H1 (cell line): ENCODE data around the gene MYO7B. TPM values are rescaled to one million over a fixed set of nuclear protein-coding genes. Genes with fewer than 3 reads are reported as not detected.

ENCODE experiments used
- POLR2AphosphoS5 ChIP-seq: IDR thresholded peaks from 2 replicates; pipeline ENCODE4 v1.6.1; 2011; ENCODE audit warnings: low read depth, low read length
- RBBP5 ChIP-seq: IDR thresholded peaks from 2 replicates; pipeline ENCODE4 v1.7.1; 2012; ENCODE audit warnings: low read depth, mild to moderate bottlenecking, inconsistent platforms, low read length, moderate library complexity, borderline replicate concordance
- SIX5 ChIP-seq: IDR thresholded peaks from 2 replicates; pipeline ENCODE4 v1.6.1; 2011; ENCODE audit warnings: mild to moderate bottlenecking, low read depth, low read length
- SUZ12 ChIP-seq: fragments of 200-600 bp; sonication (generic); IDR thresholded peaks from 2 replicates; pipeline ENCODE4 v1.6.1; 2012; ENCODE audit warnings: mild to moderate bottlenecking, inconsistent platforms, low read length, moderate library complexity, mixed read lengths
- YY1 ChIP-seq: IDR thresholded peaks from 2 replicates; pipeline ENCODE4 v1.6.1; 2011; ENCODE audit warnings: low read depth, mild to moderate bottlenecking, low read length
- polyA plus RNA-seq, 7 experiments: library from polyadenylated mRNA; depleted of rRNA in 3 of 7; stranded (reverse) in 5 of 7; unstranded in 2 of 7; fragments of >200 nt in 5 of 7; fragments of 200-250 nt in 2 of 7; gene quantifications; 1 replicate in 5 of 7; 2 replicates in 1 of 7; 4 replicates in 1 of 7; pipeline versions ENCODE4 v1.2.1 to v1.2.3, GENCODE V29; 2011 to 2013; ENCODE audit warnings: missing spikeins in 2 of 7, mixed read lengths in 2 of 7
- total RNA-seq: library from RNA; stranded (reverse); fragmentation: NEBNext Ultra II Directional; extraction: Animal tissue kit (Norgen Biotek cat#: 25700); gene quantifications from 2 replicates; pipeline ENCODE4 v1.2.1, GENCODE V29; 2021
- TF ChIP-seq, protein P1 (sequence below), 3 experiments: IDR thresholded peaks; 1 replicate in 2 of 3; 2 replicates in 1 of 3; pipeline versions ENCODE4 v1.5.1 to v1.6.1; 2011; ENCODE audit warnings: low read length in 3 of 3, mild to moderate bottlenecking in 3 of 3, inconsistent platforms in 2 of 3, low read depth in 1 of 3, moderate library complexity in 1 of 3; ENCODE audit not compliant: insufficient read depth in 1 of 3; ENCODE audit errors: control extremely low read depth in 1 of 3
- TF ChIP-seq, protein P2 (sequence below): fragments of 300-600 bp; sonication (generic); IDR thresholded peaks from 2 replicates; pipeline ENCODE4 v1.7.1; 2012; ENCODE audit warnings: low read length, moderate library complexity, mild to moderate bottlenecking, inconsistent platforms; ENCODE audit not compliant: insufficient replicate concordance

MYO7B gene
- total and polyA plus RNA-seq, 2 of the 8 experiments (the other 6 are each of a cell fraction or from before 2014, with no cell fraction given), result not detected

DNA sequence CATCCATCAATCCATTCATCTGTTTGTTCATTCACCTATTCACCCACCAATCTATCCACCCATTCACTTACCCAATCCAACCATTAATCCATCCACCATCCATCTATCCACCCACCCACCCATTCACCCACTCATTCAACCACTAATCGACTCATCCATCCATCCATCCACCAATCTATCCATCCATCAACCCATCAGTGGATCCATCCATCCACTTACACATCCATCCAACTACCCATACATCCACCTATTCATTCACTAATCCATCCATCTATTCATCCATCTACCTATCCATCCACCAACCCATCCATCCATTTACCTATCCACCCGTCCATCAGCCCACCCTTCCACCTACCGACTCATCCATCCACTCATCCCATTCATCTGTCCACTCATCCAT, 11.3 kb downstream of the MYO7B start (continued):
- TF ChIP-seq, protein P1, sequence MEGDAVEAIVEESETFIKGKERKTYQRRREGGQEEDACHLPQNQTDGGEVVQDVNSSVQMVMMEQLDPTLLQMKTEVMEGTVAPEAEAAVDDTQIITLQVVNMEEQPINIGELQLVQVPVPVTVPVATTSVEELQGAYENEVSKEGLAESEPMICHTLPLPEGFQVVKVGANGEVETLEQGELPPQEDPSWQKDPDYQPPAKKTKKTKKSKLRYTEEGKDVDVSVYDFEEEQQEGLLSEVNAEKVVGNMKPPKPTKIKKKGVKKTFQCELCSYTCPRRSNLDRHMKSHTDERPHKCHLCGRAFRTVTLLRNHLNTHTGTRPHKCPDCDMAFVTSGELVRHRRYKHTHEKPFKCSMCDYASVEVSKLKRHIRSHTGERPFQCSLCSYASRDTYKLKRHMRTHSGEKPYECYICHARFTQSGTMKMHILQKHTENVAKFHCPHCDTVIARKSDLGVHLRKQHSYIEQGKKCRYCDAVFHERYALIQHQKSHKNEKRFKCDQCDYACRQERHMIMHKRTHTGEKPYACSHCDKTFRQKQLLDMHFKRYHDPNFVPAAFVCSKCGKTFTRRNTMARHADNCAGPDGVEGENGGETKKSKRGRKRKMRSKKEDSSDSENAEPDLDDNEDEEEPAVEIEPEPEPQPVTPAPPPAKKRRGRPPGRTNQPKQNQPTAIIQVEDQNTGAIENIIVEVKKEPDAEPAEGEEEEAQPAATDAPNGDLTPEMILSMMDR (IDR thresholded peaks at IDR 0.05; ENCODE audit: control extremely low read depth in 1 of 3, insufficient read depth in 1 of 3, low read depth in 1 of 3, low read length in 3 of 3), result no peak
- TF ChIP-seq SIX5 (no peak), POLR2AphosphoS5 (no peak), RBBP5 (no peak), YY1 (no peak), SUZ12 (no peak)
- TF ChIP-seq, protein P2, sequence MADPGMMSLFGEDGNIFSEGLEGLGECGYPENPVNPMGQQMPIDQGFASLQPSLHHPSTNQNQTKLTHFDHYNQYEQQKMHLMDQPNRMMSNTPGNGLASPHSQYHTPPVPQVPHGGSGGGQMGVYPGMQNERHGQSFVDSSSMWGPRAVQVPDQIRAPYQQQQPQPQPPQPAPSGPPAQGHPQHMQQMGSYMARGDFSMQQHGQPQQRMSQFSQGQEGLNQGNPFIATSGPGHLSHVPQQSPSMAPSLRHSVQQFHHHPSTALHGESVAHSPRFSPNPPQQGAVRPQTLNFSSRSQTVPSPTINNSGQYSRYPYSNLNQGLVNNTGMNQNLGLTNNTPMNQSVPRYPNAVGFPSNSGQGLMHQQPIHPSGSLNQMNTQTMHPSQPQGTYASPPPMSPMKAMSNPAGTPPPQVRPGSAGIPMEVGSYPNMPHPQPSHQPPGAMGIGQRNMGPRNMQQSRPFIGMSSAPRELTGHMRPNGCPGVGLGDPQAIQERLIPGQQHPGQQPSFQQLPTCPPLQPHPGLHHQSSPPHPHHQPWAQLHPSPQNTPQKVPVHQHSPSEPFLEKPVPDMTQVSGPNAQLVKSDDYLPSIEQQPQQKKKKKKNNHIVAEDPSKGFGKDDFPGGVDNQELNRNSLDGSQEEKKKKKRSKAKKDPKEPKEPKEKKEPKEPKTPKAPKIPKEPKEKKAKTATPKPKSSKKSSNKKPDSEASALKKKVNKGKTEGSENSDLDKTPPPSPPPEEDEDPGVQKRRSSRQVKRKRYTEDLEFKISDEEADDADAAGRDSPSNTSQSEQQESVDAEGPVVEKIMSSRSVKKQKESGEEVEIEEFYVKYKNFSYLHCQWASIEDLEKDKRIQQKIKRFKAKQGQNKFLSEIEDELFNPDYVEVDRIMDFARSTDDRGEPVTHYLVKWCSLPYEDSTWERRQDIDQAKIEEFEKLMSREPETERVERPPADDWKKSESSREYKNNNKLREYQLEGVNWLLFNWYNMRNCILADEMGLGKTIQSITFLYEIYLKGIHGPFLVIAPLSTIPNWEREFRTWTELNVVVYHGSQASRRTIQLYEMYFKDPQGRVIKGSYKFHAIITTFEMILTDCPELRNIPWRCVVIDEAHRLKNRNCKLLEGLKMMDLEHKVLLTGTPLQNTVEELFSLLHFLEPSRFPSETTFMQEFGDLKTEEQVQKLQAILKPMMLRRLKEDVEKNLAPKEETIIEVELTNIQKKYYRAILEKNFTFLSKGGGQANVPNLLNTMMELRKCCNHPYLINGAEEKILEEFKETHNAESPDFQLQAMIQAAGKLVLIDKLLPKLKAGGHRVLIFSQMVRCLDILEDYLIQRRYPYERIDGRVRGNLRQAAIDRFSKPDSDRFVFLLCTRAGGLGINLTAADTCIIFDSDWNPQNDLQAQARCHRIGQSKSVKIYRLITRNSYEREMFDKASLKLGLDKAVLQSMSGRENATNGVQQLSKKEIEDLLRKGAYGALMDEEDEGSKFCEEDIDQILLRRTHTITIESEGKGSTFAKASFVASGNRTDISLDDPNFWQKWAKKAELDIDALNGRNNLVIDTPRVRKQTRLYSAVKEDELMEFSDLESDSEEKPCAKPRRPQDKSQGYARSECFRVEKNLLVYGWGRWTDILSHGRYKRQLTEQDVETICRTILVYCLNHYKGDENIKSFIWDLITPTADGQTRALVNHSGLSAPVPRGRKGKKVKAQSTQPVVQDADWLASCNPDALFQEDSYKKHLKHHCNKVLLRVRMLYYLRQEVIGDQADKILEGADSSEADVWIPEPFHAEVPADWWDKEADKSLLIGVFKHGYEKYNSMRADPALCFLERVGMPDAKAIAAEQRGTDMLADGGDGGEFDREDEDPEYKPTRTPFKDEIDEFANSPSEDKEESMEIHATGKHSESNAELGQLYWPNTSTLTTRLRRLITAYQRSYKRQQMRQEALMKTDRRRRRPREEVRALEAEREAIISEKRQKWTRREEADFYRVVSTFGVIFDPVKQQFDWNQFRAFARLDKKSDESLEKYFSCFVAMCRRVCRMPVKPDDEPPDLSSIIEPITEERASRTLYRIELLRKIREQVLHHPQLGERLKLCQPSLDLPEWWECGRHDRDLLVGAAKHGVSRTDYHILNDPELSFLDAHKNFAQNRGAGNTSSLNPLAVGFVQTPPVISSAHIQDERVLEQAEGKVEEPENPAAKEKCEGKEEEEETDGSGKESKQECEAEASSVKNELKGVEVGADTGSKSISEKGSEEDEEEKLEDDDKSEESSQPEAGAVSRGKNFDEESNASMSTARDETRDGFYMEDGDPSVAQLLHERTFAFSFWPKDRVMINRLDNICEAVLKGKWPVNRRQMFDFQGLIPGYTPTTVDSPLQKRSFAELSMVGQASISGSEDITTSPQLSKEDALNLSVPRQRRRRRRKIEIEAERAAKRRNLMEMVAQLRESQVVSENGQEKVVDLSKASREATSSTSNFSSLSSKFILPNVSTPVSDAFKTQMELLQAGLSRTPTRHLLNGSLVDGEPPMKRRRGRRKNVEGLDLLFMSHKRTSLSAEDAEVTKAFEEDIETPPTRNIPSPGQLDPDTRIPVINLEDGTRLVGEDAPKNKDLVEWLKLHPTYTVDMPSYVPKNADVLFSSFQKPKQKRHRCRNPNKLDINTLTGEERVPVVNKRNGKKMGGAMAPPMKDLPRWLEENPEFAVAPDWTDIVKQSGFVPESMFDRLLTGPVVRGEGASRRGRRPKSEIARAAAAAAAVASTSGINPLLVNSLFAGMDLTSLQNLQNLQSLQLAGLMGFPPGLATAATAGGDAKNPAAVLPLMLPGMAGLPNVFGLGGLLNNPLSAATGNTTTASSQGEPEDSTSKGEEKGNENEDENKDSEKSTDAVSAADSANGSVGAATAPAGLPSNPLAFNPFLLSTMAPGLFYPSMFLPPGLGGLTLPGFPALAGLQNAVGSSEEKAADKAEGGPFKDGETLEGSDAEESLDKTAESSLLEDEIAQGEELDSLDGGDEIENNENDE, result no peak
